Measurements from ENCODE around the gene PRRT1B.

DNA sequence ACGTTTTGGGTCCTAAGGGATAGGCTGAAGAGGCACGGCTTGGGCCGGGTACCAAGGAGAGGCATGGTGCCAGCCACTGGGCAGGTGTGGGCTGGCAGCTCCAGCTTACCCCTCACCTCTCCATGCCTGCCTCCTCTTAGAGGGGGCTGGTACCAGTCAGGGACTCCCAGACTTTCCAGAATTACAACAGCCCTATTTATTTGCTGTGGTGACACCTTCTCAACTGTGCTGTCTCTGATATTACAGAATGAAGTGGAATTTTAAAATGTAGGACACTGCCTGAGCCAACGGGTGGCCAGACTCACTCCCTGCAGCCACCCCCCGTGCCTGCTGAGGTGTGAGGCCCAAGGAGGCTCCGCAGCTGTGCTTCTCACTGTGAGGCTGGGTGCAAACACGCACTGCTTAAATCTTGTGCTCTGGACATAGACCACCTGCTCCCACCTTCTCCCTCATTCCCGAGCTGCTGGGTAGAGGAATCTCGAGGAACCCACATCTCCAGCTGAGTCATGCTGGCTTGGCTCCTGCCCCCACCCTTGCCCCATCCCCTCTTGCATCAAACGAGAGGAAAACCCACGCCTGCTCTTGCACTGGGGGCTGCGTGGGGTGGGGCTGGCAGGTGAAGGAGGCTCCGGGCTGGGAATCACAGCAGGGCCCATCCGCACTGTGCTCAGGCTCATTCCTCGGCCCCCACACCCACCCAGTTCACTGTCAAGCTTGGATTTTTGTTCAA is 47.9 kb downstream of the PRRT1B start:
- TF ChIP-seq CTCF (conservative IDR thresholded peaks at IDR 0.05) (no peak), ZFX (IDR thresholded peaks at IDR 0.05) (no peak)
